GM12872 (cell line): ENCODE results near the gene CDC16.

Experiments
- TF ChIP-seq, protein P1 (sequence below): IDR thresholded peaks from 3 replicates; pipeline ENCODE4 v1.5.1; 2011; ENCODE audit warnings: low read depth, mild to moderate bottlenecking, low read length, moderate library complexity; ENCODE audit not compliant: insufficient read depth

Gene CDC16

GRCh38 chr13:114202581-114202980 lies 32.1 kb upstream of the CDC16 start:
- TF ChIP-seq, protein P1, sequence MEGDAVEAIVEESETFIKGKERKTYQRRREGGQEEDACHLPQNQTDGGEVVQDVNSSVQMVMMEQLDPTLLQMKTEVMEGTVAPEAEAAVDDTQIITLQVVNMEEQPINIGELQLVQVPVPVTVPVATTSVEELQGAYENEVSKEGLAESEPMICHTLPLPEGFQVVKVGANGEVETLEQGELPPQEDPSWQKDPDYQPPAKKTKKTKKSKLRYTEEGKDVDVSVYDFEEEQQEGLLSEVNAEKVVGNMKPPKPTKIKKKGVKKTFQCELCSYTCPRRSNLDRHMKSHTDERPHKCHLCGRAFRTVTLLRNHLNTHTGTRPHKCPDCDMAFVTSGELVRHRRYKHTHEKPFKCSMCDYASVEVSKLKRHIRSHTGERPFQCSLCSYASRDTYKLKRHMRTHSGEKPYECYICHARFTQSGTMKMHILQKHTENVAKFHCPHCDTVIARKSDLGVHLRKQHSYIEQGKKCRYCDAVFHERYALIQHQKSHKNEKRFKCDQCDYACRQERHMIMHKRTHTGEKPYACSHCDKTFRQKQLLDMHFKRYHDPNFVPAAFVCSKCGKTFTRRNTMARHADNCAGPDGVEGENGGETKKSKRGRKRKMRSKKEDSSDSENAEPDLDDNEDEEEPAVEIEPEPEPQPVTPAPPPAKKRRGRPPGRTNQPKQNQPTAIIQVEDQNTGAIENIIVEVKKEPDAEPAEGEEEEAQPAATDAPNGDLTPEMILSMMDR, result no peak

DNA sequence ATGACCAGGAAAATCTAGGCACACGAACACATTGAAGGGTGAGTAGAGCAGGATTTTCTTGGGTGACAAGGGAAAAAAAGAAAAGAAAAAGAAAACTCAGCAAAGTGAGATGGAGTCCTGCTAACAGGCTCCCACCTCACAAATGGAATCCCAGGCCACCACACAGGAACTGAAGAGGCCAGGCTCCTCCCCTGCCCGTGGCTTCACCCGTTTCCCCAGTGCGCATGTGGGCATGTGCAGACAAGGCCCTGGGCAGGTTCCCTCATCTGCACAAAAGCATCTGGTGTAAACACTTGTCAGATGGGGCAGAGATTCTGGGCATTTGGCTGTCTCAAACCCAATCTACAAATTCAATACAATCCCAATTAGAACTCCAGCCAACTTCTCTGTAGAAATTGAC lies 31.2 kb upstream of the CDC16 start:
- TF ChIP-seq, protein P1, result no peak

DNA sequence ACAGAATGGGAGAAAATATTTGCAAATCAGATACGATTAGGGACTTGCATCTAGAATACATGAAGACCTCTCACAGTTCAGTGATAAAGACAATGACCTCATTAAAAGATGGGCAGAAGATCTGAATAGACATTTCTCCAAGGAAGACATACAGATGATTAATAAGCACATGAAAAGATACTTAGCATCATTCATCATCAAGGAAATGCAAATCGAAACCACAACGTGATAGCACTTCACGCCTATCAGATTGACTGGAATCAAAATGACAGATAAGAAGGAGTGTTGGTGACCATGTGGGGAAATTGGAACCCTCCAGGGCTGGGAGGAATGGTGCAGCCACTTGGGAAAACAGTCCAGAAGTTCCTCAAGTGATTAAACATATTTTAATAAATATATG lies 29.8 kb upstream of the CDC16 start:
- TF ChIP-seq, protein P1, result no peak

DNA sequence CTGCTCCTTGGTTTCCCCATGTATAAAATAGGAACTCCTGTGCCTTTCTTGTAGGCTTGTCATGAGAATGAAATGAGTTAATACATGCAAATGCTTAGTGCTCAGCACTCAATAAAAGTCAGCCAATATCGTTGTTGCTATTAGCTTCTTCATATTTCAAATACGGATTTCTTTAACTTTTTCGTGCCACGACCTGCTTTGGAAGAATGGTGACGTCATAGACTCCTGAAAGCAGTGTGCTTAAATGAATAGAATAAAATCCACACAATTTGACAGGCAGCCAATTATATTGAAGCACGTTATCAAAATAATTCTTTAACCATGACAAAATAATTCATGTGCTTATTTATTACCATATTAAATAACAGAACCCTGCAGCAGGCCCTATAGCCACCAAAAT lies 26.6 kb upstream of the CDC16 start:
- TF ChIP-seq, protein P1, result no peak

- TF ChIP-seq, protein P1, result no peak
Measured at GRCh38 chr13:114211446-114212157, 23.1 kb upstream of the CDC16 start.

DNA sequence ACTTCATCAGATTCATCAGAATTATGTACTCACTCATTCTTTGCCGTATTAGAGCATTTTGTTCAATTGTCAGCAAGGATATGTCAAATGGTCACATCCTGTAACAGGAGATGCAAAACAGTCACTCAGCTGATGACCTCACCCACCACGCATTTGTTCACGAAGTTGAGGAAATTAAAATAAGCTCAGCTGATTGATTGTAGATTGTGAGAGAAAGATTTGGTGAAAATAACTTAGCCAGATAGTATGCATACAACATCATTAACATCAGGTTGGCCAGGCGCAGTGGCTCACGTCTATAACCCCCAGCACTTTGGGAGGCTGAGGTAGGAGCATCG lies 22.6 kb upstream of the CDC16 start:
- TF ChIP-seq, protein P1, result no peak

GRCh38 chr13:114213980-114214379 lies 20.7 kb upstream of the CDC16 start:
- TF ChIP-seq, protein P1, result no peak

DNA sequence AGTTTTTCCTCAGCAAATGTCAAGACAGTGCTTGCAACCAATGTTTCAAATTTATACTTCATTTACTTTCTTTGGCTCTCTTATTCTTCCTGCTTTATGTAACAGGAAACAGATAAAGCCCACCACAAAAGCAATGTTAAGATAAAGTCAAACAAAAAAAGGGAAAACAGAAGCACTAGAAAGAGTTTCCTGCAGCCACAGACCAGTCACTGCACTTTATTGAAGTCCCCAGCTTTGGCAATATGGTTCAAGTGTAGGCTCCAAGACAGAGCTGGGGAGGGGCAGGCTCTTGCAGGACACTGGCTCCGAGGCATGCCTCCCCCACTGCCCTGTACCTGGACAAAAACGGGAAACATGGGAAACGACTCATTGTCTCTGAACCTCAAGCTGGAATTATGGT lies 15.3 kb upstream of the CDC16 start:
- TF ChIP-seq, protein P1, result no peak
